ENCODE results near the gene CES1.
"Not testable (repeated sequence)": the region's sequence is repeated elsewhere in the genome, so short reads cannot be mapped to it uniquely, and the experiment has no call there.

CES1 gene

DNA sequence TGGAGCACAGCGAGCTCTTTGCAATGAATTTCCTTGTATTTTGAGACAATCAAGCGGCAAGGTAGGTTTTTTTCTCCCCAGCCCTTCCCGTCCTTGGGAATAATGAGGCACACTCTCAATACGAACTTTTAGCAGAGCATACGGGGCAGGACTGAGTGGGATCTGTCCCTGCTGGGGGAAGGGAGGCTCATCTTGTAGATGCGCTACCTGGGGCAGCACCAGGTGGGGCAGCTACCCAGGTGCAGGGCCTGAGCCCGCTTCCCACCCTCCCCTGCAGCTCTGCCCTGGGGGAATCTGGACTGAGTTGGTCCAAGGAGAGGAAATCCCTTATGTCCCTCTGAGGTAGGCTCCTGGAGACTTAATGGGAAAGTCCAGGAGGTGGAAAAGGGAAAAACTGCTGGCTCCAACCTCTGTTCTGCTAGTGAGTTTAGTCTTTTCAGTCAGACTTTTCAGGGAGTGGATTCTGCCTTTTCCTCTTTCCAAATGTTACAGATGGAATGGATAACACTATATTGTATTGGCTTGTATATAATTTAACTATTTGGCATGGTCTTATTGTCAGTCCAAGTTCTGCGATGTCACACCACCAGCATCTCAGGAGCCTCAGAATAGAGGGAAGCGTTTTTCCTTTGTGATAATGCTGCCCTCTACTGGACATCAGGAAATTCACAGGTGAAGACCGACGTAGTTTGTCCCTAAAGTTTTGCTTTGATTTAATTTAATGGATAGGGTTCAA, 9.6 kb upstream of the CES1 start:
- peak; percentile 59 for DNase-seq (ENCODE audit: low spot score)
- TF ChIP-seq, protein P1, sequence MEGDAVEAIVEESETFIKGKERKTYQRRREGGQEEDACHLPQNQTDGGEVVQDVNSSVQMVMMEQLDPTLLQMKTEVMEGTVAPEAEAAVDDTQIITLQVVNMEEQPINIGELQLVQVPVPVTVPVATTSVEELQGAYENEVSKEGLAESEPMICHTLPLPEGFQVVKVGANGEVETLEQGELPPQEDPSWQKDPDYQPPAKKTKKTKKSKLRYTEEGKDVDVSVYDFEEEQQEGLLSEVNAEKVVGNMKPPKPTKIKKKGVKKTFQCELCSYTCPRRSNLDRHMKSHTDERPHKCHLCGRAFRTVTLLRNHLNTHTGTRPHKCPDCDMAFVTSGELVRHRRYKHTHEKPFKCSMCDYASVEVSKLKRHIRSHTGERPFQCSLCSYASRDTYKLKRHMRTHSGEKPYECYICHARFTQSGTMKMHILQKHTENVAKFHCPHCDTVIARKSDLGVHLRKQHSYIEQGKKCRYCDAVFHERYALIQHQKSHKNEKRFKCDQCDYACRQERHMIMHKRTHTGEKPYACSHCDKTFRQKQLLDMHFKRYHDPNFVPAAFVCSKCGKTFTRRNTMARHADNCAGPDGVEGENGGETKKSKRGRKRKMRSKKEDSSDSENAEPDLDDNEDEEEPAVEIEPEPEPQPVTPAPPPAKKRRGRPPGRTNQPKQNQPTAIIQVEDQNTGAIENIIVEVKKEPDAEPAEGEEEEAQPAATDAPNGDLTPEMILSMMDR (IDR thresholded peaks at IDR 0.05; ENCODE audit: extremely low read depth, missing control alignments), result peak; percentile 44

GRCh38 chr16:55839115-55839514, 6.2 kb upstream of the CES1 start:
- DNase-seq (ENCODE audit: low spot score), result no peak

DNA sequence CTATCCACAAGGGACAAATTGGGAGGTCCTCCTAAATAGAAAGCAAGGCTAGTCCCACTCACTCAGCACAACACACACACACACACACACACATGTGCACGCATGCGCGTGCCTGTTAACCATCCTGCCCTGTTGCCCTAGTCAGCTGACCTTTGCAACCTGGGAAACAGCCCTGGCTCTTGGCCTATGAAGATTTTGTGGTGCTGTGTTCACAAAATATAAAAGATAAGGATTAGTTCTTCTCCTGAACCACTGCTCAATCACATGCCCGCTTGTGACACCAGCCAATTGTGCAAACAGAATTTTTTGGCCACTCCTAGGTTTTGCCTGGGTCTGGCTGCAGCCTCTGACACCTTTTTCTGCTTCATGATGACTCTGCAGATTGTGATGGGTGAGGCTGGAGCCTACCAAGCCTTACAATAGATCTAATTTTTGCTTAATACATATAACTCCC, 3.3 kb upstream of the CES1 start:
- TF ChIP-seq, protein P1 (IDR thresholded peaks at IDR 0.05; ENCODE audit: extremely low read depth, missing control alignments), result no peak
- DNase-seq (ENCODE audit: low spot score), result no peak

More at GRCh38 chr16:55839115-55839514, 6.2 kb upstream of the CES1 start:
- TF ChIP-seq, protein P1 (IDR thresholded peaks at IDR 0.05; ENCODE audit: extremely low read depth, missing control alignments), result no peak

GRCh38 chr16:55835581-55835980, 2.7 kb upstream of the CES1 start:
- no peak for DNase-seq (ENCODE audit: low spot score)
- TF ChIP-seq, protein P1 (IDR thresholded peaks at IDR 0.05; ENCODE audit: extremely low read depth, missing control alignments), result no peak

DNA sequence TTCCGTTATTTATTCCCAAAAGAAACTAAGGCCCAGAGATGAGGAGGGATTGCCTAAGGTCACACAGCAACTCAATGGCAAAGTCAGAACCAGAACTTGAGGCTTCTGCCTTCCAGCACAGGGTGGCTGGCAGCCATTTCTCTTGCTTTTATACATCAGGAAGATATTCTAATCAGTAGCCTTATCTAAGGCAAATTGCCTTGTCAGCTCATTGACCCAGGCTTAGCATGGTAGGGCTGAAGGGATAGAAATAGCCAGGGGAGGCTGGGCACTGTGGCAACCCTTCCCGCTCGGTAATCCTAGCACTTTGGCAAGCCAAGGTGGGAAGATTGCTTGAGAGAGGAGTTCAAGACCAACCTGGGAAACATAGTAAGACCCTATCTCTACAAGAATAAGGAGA, 2.3 kb upstream of the CES1 start:
- not testable (repeated sequence) for DNase-seq (ENCODE audit: low spot score)

DNA sequence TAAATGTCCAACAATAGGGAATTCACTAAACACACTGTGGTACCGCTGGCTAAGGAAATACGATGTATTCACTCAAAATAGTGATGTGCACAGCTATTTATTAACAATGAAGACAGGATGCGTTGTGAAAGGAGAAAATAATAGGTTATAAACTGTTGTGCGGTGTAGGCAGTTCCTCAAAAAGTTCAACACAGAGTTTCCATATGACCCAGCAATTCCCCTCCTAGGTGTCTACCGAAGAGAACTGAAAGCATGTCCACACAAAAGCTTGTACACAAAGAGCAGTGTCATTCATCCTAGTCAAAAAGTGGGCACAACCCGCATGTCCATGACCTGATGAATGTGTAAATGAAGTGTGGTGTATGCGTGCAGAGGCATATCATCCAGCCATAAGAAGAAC, 1.2 kb upstream of the CES1 start:
- DNase-seq (ENCODE audit: low spot score), result no peak

GRCh38 chr16:55832425-55832772, 497 bp downstream of the CES1 start:
- TF ChIP-seq, protein P1 (IDR thresholded peaks at IDR 0.05; ENCODE audit: extremely low read depth, missing control alignments), result no peak
- DNase-seq (ENCODE audit: low spot score), result no peak

More for the DNA sequence above, 1.2 kb upstream of the CES1 start:
- TF ChIP-seq, protein P1 (IDR thresholded peaks at IDR 0.05; ENCODE audit: extremely low read depth, missing control alignments), result no peak

Data from GM20000 (cell line).